Esophagus squamous epithelium (tissue), 5 donors: ENCODE data around the gene RNF223. TPM values are rescaled to one million over a fixed set of nuclear protein-coding genes. Genes with fewer than 3 reads are reported as not detected.
"Not testable (repeated sequence)": the region's sequence is repeated elsewhere in the genome, so short reads cannot be mapped to it uniquely, and the experiment has no call there.

ENCODE experiments used
- DNase-seq: peaks from one replicate; lab custom pipeline; 2025; lab: John Stamatoyannopoulos, UW
- H3K27ac ChIP-seq, 4 donors: fragments of 200-600 bp; sonication (generic); one replicate each; pipeline ENCODE4 v1.5.1; 2016 to 2019; ENCODE audit warnings: mild to moderate bottlenecking in 1 of 4
- H3K27me3 ChIP-seq, 4 donors: fragments of 200-600 bp; sonication (generic); 1 replicate in 3 of 4; 2 replicates in 1 of 4; pipeline versions ENCODE4 v1.5.1 to v1.6.0; 2017 to 2021; ENCODE audit warnings: antibody characterized with exemption in 1 of 4
- H3K36me3 ChIP-seq, 3 donors: fragments of 200-600 bp; sonication (generic); one replicate each; pipeline ENCODE4 v1.5.1; 2016 to 2019
- H3K4me1 ChIP-seq, 3 donors: fragments of 200-600 bp; sonication (generic); one replicate each; pipeline ENCODE4 v1.5.1; 2017 to 2019
- H3K4me3 ChIP-seq, 4 donors: fragments of 200-600 bp; sonication (generic); 1 replicate in 3 of 4; 2 replicates in 1 of 4; pipeline ENCODE4 v1.5.1; 2016 to 2019; ENCODE audit warnings: mild to moderate bottlenecking in 2 of 4, moderate library complexity in 1 of 4
- H3K9me3 ChIP-seq, 3 donors: fragments of 200-600 bp; sonication (generic); one replicate each; pipeline ENCODE4 v1.5.1; 2016 to 2019
- CTCF ChIP-seq, 6 experiments: fragments of 450-650 bp in 4 of 6; fragments of 200-600 bp in 2 of 6; sonication (generic) in 2 of 6; IDR thresholded peaks; one replicate each; pipeline ENCODE4 v1.5.1; 2016 to 2019; ENCODE audit warnings: antibody characterized with exemption in 6 of 6, mild to moderate bottlenecking in 4 of 6, moderate library complexity in 4 of 6
- POLR2A ChIP-seq, 4 donors: fragments of 450-650 bp; IDR thresholded peaks; one replicate each; pipeline ENCODE4 v1.6.1; 2017; ENCODE audit warnings: antibody characterized with exemption in 4 of 4, mild to moderate bottlenecking in 4 of 4, moderate library complexity in 3 of 4
- WGBS, 2 donors: methylation state at CpG; one replicate each; pipeline ENCODE4 v1.1.5; 2018; 5-methylcytosine and 5-hydroxymethylcytosine counted together
- intact Hi-C: fragments of 100-400 bp; cut with DNase I; formaldehyde crosslinking; loops from one replicate; pipeline ENCODE4 v1.15.0; 2022
- total RNA-seq, 4 donors: library from RNA; depleted of rRNA; stranded (reverse); fragments of >200 nt; gene quantifications; one replicate each; pipeline ENCODE4 v1.1.0, GENCODE V29; 2016
- donor health status: DM: yes; HTN: yes; CAD: no.

Gene RNF223
- total RNA-seq, 4 donors from 2014 or later, result 11.8 to 25.3 (median 12.3) TPM

- TF ChIP-seq CTCF (IDR thresholded peaks at IDR 0.05) (no peak), POLR2A (IDR thresholded peaks at IDR 0.05) (no peak)
- Histone ChIP-seq H3K27ac (no peak overlapping the region), H3K9me3 (peaks cover 0 to 4% (median 0%) of the 10 kb centered on the region in 3 donors), H3K27me3 (no peaks in the 10 kb centered on the region), H3K4me1 (no peaks in the 10 kb centered on the region), H3K4me3 (no peak overlapping the region), H3K36me3 (no peaks in the 10 kb centered on the region)
- DNase-seq, result no peak
- intact Hi-C loops, result no loop called here
- WGBS, 2 donors, result 70 to 73% methylated on average over 4 of the region's 4 CpGs
These were observed 25.5 kb upstream of the RNF223 start for GRCh38 chr1:1099506-1100183.

- Histone ChIP-seq H3K27me3 (no peaks in the 10 kb centered on the region), H3K4me1 (no peaks in the 10 kb centered on the region), H3K36me3 (no peaks in the 10 kb centered on the region), H3K27ac (no peak overlapping the region), H3K4me3 (no peak overlapping the region), H3K9me3 (peaks cover 0 to 4% (median 0%) of the 10 kb centered on the region in 3 donors)
- TF ChIP-seq CTCF (IDR thresholded peaks at IDR 0.05) (no peak), POLR2A (IDR thresholded peaks at IDR 0.05) (no peak)
- 82% methylated on average over 18 of the region's 18 CpGs for WGBS, 2 donors
- intact Hi-C loops, result no loop called here
- DNase-seq, result no peak
These were observed 24.7 kb upstream of the RNF223 start for GRCh38 chr1:1098681-1099421.

DNA sequence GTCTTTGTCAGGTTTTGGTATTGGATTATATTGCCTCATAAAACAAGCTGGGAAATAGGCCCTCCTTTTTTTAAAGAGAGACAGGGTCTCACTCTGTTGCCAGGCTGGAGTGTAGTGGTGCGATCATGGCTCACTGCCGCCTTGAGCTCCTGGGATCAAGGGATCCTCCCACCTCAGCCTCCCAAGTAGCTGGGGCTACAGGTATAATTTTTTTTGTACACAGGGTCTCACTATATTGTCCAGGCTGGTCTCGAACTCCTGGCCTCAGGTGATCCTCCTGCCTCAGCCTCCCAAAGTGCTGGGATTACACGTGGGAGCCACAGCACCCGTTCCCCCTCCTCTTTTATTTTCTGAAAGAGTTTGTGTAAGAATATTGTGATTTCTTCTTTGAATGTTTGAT, 22.0 kb upstream of the RNF223 start:
- H3K27ac ChIP-seq, H3K4me3 ChIP-seq, H3K9me3 ChIP-seq, DNase-seq, intact Hi-C loops, H3K4me1 ChIP-seq, H3K27me3 ChIP-seq, H3K36me3 ChIP-seq: not testable (repeated sequence)
- 91 to 95% methylated on average over 5 of the region's 5 CpGs for WGBS, 2 donors

- Histone ChIP-seq H3K36me3 (no peaks in the 10 kb centered on the region), H3K27ac (no peak overlapping the region), H3K4me3 (no peak overlapping the region), H3K27me3 (no peaks in the 10 kb centered on the region), H3K4me1 (no peaks in the 10 kb centered on the region), H3K9me3 (peaks cover 0 to 3% (median 0%) of the 10 kb centered on the region in 3 donors)
- 81 to 86% methylated on average over 7 of the region's 7 CpGs for WGBS, 2 donors
- intact Hi-C loops, result no loop called here
- TF ChIP-seq CTCF (IDR thresholded peaks at IDR 0.05), result no peak
- no peak for DNase-seq
These were observed 20.9 kb upstream of the RNF223 start for GRCh38 chr1:1094981-1095380.

DNA sequence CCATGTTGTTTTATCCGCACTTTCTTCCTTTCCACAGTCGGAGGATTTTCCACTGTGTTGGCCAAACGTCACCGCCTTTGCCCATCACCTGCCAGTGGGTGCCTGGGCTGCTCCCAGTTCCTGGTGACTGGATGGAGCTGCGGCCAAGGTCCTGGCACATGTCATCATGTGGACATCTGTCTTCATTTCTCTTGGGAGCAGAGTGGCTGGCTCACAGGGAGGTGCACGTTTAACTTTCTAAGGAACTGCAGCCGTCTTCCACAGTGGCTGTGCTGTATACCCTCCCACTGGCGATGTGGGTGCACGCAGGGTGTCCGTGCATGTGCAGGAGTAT, 19.5 kb upstream of the RNF223 start:
- no peak overlapping the region for H3K4me3 ChIP-seq
- intact Hi-C loops, result no loop called here
- no peaks in the 10 kb centered on the region for H3K36me3 ChIP-seq
- no peaks in the 10 kb centered on the region for H3K9me3 ChIP-seq
- TF ChIP-seq POLR2A (IDR thresholded peaks at IDR 0.05), result no peak
- TF ChIP-seq CTCF (IDR thresholded peaks at IDR 0.05), result no peak
- H3K27me3 ChIP-seq, result no peaks in the 10 kb centered on the region
- no peak for DNase-seq
- H3K27ac ChIP-seq, result no peak overlapping the region
- WGBS, 2 donors, result 82 to 88% methylated on average over 9 to 10 of the region's 10 CpGs
- H3K4me1 ChIP-seq, result no peaks in the 10 kb centered on the region
